Measurements from ENCODE around the gene LHPP.

The LHPP gene

GRCh38 chr10:124505279-124505678 is 43.7 kb downstream of the LHPP start:
- H3K27me3 ChIP-seq (ENCODE audit: insufficient read depth, low read length), result no peaks in the 10 kb centered on the region
- H3K9ac ChIP-seq (ENCODE audit: low read depth, low read length), result no peak overlapping the region
- peaks cover 7% of the 10 kb centered on the region for H3K9me3 ChIP-seq (ENCODE audit: insufficient read depth, low read depth, low read length)
- no peaks in the 10 kb centered on the region; the same call in 1 of the 2 replicates for H3K4me1 ChIP-seq (ENCODE audit: insufficient read depth, low read length)
- no peak overlapping the region for H3K4me3 ChIP-seq (ENCODE audit: low read length)
- no peak overlapping the region for H3K27ac ChIP-seq (ENCODE audit: low read length)
- H3K36me3 ChIP-seq (ENCODE audit: insufficient read depth, low read depth, low read length), result peaks cover 9% of the 10 kb centered on the region

GRCh38 chr10:124508070-124508667 is 46.5 kb downstream of the LHPP start:
- no peaks in the 10 kb centered on the region for H3K36me3 ChIP-seq (ENCODE audit: insufficient read depth, low read depth, low read length)
- no peaks in the 10 kb centered on the region for H3K9me3 ChIP-seq (ENCODE audit: insufficient read depth, low read depth, low read length)
- H3K27me3 ChIP-seq (ENCODE audit: insufficient read depth, low read length), result no peaks in the 10 kb centered on the region
- H3K4me3 ChIP-seq (ENCODE audit: low read length), result no peak overlapping the region
- H3K27ac ChIP-seq (ENCODE audit: low read length), result no peak overlapping the region
- H3K9ac ChIP-seq (ENCODE audit: low read depth, low read length), result no peak overlapping the region
- H3K4me1 ChIP-seq (ENCODE audit: insufficient read depth, low read length), result no peaks in the 10 kb centered on the region; the same call in 1 of the 2 replicates

DNA sequence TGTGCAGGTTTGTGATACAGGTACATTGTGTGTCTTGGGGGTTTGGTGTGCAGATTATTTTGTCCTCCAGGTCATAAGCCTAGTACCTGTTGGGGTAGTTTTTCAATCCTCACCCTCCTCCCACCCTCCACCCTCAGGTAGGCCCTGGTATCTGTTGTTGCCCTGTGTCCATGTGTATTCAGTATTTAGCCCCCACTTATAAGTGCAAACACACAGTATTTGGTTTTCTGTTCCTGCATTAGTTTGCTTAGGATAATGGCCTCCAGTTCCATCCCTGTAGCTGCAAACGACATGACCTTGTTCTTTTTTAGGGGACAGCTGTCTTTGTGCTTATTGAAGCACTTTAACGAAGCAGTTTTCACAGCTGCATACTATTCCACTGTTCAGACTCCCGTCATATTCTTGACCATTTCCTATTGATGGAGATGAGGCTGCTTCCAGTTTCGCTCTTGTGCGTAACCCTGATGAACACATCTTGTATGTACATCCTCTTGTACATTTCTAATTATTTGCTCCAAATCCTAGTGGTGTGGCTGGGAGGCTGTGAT is 47.4 kb downstream of the LHPP start:
- H3K4me3 ChIP-seq (ENCODE audit: low read length), result no peak overlapping the region
- no peak overlapping the region for H3K9ac ChIP-seq (ENCODE audit: low read depth, low read length)
- H3K4me1 ChIP-seq (ENCODE audit: insufficient read depth, low read length), result no peaks in the 10 kb centered on the region
- no peaks in the 10 kb centered on the region for H3K36me3 ChIP-seq (ENCODE audit: insufficient read depth, low read depth, low read length)
- H3K27ac ChIP-seq (ENCODE audit: low read length), result no peak overlapping the region
- no peaks in the 10 kb centered on the region for H3K27me3 ChIP-seq (ENCODE audit: insufficient read depth, low read length)
- H3K9me3 ChIP-seq (ENCODE audit: insufficient read depth, low read depth, low read length), result no peaks in the 10 kb centered on the region

DNA sequence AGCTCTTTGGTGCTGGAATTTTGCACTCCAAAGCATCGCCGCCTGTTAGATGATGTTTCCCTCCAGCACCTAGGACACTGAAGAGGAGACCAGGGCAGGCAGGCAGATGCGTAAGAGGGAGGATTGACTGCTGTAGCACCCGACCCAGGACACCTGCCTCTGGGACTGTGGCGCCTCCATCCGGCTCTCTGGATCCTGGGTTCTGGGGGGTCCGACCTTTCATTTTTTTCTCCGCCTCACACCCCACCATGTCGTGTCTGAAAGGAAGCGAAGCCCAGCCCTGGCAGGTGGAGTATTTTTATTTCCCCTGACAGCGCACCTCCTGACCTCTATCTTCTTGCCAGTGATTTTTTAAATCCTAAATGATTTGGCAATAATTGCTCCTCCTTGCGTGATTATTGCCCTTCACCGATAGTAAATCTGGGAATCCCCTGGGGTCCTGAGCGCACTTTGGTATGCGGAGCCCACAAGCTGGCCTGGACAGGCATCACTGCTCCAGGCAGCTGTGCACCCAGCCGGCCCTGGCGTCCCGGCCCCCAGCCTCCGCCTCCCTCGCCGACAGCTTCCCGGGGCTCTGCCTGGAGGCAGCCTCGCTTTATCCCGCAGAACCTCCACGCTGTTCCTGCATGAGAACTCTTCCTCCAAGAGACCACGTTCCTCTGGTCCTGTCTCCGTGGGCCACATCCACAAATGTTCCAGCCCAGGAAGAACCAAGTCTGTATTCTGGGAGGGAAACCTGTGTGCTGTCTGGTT is 48.4 kb downstream of the LHPP start:
- Histone ChIP-seq H3K27ac (ENCODE audit: low read length) (no peak overlapping the region), H3K9ac (ENCODE audit: low read depth, low read length) (no peak overlapping the region), H3K27me3 (ENCODE audit: insufficient read depth, low read length) (no peaks in the 10 kb centered on the region), H3K9me3 (ENCODE audit: insufficient read depth, low read depth, low read length) (no peaks in the 10 kb centered on the region), H3K36me3 (ENCODE audit: insufficient read depth, low read depth, low read length) (no peaks in the 10 kb centered on the region), H3K4me1 (ENCODE audit: insufficient read depth, low read length) (no peaks in the 10 kb centered on the region), H3K4me3 (ENCODE audit: low read length) (no peak overlapping the region)

DNA sequence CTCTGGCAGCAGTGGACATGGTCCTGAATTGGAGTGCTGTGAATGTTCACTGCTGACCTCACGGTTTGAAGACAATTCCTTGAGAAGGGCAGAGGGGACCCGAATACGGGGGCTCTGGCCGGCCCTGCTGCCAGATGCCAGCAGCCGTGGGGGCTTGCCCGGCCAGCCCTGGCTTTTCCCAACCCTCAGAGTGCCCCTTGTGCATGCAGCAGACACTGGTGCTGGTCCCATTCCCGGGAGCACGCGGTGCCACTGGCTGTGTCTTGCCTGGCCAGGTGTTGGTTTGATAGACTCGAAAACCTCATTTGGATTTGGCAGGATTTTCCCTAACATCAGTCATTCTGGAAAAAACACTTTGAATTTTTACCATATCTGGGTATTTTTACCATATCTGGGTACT is 49.1 kb downstream of the LHPP start:
- Histone ChIP-seq H3K4me1 (ENCODE audit: insufficient read depth, low read length) (no peaks in the 10 kb centered on the region), H3K27ac (ENCODE audit: low read length) (no peak overlapping the region), H3K4me3 (ENCODE audit: low read length) (no peak overlapping the region), H3K9me3 (ENCODE audit: insufficient read depth, low read depth, low read length) (no peaks in the 10 kb centered on the region), H3K27me3 (ENCODE audit: insufficient read depth, low read length) (no peaks in the 10 kb centered on the region), H3K9ac (ENCODE audit: low read depth, low read length) (no peak overlapping the region), H3K36me3 (ENCODE audit: insufficient read depth, low read depth, low read length) (no peaks in the 10 kb centered on the region)

- H3K27ac ChIP-seq (ENCODE audit: low read length), result no peak overlapping the region
- H3K27me3 ChIP-seq (ENCODE audit: insufficient read depth, low read length), result no peaks in the 10 kb centered on the region
- no peak overlapping the region for H3K9ac ChIP-seq (ENCODE audit: low read depth, low read length)
- H3K9me3 ChIP-seq (ENCODE audit: insufficient read depth, low read depth, low read length), result no peaks in the 10 kb centered on the region
- no peak overlapping the region for H3K4me3 ChIP-seq (ENCODE audit: low read length)
- H3K4me1 ChIP-seq (ENCODE audit: insufficient read depth, low read length), result no peaks in the 10 kb centered on the region
- H3K36me3 ChIP-seq (ENCODE audit: insufficient read depth, low read depth, low read length), result no peaks in the 10 kb centered on the region
These were observed 49.8 kb downstream of the LHPP start for GRCh38 chr10:124511205-124512039.

GRCh38 chr10:124512040-124512428 is 50.4 kb downstream of the LHPP start:
- no peak overlapping the region for H3K4me3 ChIP-seq (ENCODE audit: low read length)
- H3K27me3 ChIP-seq (ENCODE audit: insufficient read depth, low read length), result no peaks in the 10 kb centered on the region

GRCh38 chr10:124512600-124512999 is 51.0 kb downstream of the LHPP start:
- Histone ChIP-seq H3K4me3 (ENCODE audit: low read length) (no peak overlapping the region), H3K36me3 (ENCODE audit: insufficient read depth, low read depth, low read length) (no peaks in the 10 kb centered on the region), H3K9ac (ENCODE audit: low read depth, low read length) (no peak overlapping the region), H3K27me3 (ENCODE audit: insufficient read depth, low read length) (no peaks in the 10 kb centered on the region), H3K27ac (ENCODE audit: low read length) (no peak overlapping the region), H3K4me1 (ENCODE audit: insufficient read depth, low read length) (no peaks in the 10 kb centered on the region), H3K9me3 (ENCODE audit: insufficient read depth, low read depth, low read length) (no peaks in the 10 kb centered on the region)

More at GRCh38 chr10:124512040-124512428, 50.4 kb downstream of the LHPP start:
- Histone ChIP-seq H3K9ac (ENCODE audit: low read depth, low read length) (no peak overlapping the region), H3K9me3 (ENCODE audit: insufficient read depth, low read depth, low read length) (no peaks in the 10 kb centered on the region), H3K4me1 (ENCODE audit: insufficient read depth, low read length) (no peaks in the 10 kb centered on the region), H3K36me3 (ENCODE audit: insufficient read depth, low read depth, low read length) (no peaks in the 10 kb centered on the region), H3K27ac (ENCODE audit: low read length) (no peak overlapping the region)

- Histone ChIP-seq H3K4me3 (ENCODE audit: low read length) (no peak overlapping the region), H3K27ac (ENCODE audit: low read length) (no peak overlapping the region), H3K27me3 (ENCODE audit: insufficient read depth, low read length) (no peaks in the 10 kb centered on the region), H3K4me1 (ENCODE audit: insufficient read depth, low read length) (no peaks in the 10 kb centered on the region), H3K9ac (ENCODE audit: low read depth, low read length) (no peak overlapping the region), H3K36me3 (ENCODE audit: insufficient read depth, low read depth, low read length) (no peaks in the 10 kb centered on the region), H3K9me3 (ENCODE audit: insufficient read depth, low read depth, low read length) (no peaks in the 10 kb centered on the region)
These were observed 53.8 kb downstream of the LHPP start for GRCh38 chr10:124515244-124515970.

DNA sequence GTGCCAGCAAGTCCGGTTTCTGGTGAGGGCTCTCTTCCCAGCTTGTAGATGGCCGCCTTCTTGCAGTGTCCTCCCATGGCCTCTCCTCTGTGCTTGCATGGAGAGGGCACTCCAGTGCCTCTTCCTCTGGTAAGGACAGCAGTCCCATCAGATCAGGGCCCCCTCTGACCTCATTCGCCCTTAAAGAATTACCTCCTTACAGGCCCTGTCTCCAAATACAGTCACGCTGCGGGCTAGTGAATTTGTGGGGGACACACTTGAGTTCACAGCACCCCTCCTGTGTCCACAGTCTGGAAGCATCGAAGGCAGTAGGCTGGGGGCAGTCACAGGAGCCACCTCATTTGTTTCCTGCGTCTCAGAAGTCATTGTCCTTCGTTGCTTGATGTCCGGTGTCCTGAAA is 54.6 kb downstream of the LHPP start:
- Histone ChIP-seq H3K36me3 (ENCODE audit: insufficient read depth, low read depth, low read length) (no peaks in the 10 kb centered on the region), H3K4me1 (ENCODE audit: insufficient read depth, low read length) (no peaks in the 10 kb centered on the region), H3K27me3 (ENCODE audit: insufficient read depth, low read length) (no peaks in the 10 kb centered on the region), H3K9me3 (ENCODE audit: insufficient read depth, low read depth, low read length) (no peaks in the 10 kb centered on the region), H3K9ac (ENCODE audit: low read depth, low read length) (no peak overlapping the region), H3K27ac (ENCODE audit: low read length) (no peak overlapping the region), H3K4me3 (ENCODE audit: low read length) (no peak overlapping the region)

DNA sequence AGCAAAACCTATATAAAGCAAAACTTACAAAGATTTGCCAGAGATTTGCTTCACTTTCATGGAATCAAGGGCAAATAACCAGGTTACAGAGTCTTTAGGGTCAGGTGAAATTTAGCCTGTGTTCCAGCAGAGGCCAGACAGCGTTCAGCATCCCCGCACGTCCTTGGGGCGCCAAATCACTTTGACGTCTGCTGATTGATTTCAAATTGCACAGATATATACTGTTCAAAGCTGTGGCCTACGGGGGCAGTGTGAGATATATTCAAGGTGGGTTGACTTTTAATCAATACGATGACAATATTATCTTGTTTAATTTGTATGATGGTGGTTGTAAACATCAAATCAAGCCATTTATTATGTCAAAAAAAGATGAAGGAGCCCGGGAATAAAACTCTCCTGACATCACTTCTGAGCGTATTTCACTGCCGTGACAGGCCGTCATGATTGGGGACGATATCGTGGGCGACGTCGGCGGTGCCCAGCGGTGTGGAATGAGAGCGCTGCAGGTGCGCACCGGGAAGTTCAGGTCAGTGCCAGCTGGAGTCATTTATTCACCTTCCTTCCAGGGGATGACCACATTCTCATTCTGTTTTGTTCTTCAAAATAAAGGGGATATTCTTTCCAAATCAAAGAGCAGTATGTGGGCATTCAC is 55.2 kb downstream of the LHPP start:
- Histone ChIP-seq H3K4me1 (ENCODE audit: insufficient read depth, low read length) (no peaks in the 10 kb centered on the region), H3K4me3 (ENCODE audit: low read length) (no peak overlapping the region), H3K27me3 (ENCODE audit: insufficient read depth, low read length) (no peaks in the 10 kb centered on the region), H3K9me3 (ENCODE audit: insufficient read depth, low read depth, low read length) (no peaks in the 10 kb centered on the region), H3K27ac (ENCODE audit: low read length) (no peak overlapping the region), H3K36me3 (ENCODE audit: insufficient read depth, low read depth, low read length) (no peaks in the 10 kb centered on the region), H3K9ac (ENCODE audit: low read depth, low read length) (no peak overlapping the region)

Measured in iPS-20b (cell line).